HEK293T (cell line): ENCODE data around the gene BAG3.
A peak's percentile ranks its signal among the peaks of the same experiment; 100 is the strongest.

Experiments used
- CTCF ChIA-PET: fragments of 350-600 bp; formaldehyde crosslinking; extraction: SDS; loops from one replicate; lab custom pipeline; 2021; ENCODE audit warnings: antibody characterized with exemption, inconsistent platforms; lab: Yijun Ruan, JAX
- POLR2A ChIA-PET: fragments of 350-600 bp; formaldehyde crosslinking; extraction: SDS; loops from one replicate; lab custom pipeline; 2020; ENCODE audit warnings: antibody characterized with exemption, inconsistent platforms; lab: Yijun Ruan, JAX
- DNase-seq: peaks from one replicate; pipeline ENCODE4 v3.0.0; 2012; ENCODE audit warnings: mixed read lengths; ENCODE audit errors: extremely low spot score
- ARNT ChIP-seq: fragments of 450-650 bp; IDR thresholded peaks from 2 replicates; pipeline ENCODE4 v1.6.1; 2017; ENCODE audit warnings: mild to moderate bottlenecking
- BHLHE40 ChIP-seq: fragments of 450-650 bp; IDR thresholded peaks from 2 replicates; pipeline ENCODE4 v1.6.1; 2016; ENCODE audit warnings: mild to moderate bottlenecking, moderate library complexity, borderline replicate concordance
- CTBP1 ChIP-seq: fragments of 450-650 bp; IDR thresholded peaks from 2 replicates; pipeline ENCODE4 v1.6.1; 2016; ENCODE audit warnings: borderline replicate concordance
- ELF4 ChIP-seq: fragments of 450-650 bp; IDR thresholded peaks from 2 replicates; pipeline ENCODE4 v1.6.1; 2017; ENCODE audit warnings: antibody characterized with exemption
- FOXA1 ChIP-seq: fragments of 450-650 bp; IDR thresholded peaks from 2 replicates; pipeline ENCODE4 v1.6.1; 2016; ENCODE audit warnings: mild to moderate bottlenecking
- FOXK2 ChIP-seq: fragments of 450-650 bp; IDR thresholded peaks from 2 replicates; pipeline ENCODE4 v1.6.1; 2016; ENCODE audit warnings: mild to moderate bottlenecking
- FOXM1 ChIP-seq: fragments of 450-650 bp; IDR thresholded peaks from 2 replicates; pipeline ENCODE4 v1.6.1; 2017; ENCODE audit warnings: mild to moderate bottlenecking, borderline replicate concordance
- HDGF ChIP-seq: fragments of 450-650 bp; IDR thresholded peaks from 2 replicates; pipeline ENCODE4 v1.6.1; 2017; ENCODE audit warnings: antibody characterized with exemption, borderline replicate concordance
- L3MBTL2 ChIP-seq: fragments of 450-650 bp; conservative IDR thresholded peaks from 2 replicates; pipeline ENCODE4 v1.6.1; 2016; ENCODE audit warnings: mild to moderate bottlenecking
- LEF1 ChIP-seq: fragments of 450-650 bp; IDR thresholded peaks from 2 replicates; pipeline ENCODE4 v1.6.1; 2017; ENCODE audit warnings: mild to moderate bottlenecking, borderline replicate concordance
- NFRKB ChIP-seq: fragments of 450-650 bp; IDR thresholded peaks from 2 replicates; pipeline ENCODE4 v1.6.1; 2016; ENCODE audit warnings: mild to moderate bottlenecking, moderate library complexity
- PKNOX1 ChIP-seq: fragments of 450-650 bp; IDR thresholded peaks from 2 replicates; pipeline ENCODE4 v1.6.1; 2016
- SP1 ChIP-seq: fragments of 450-650 bp; IDR thresholded peaks from 2 replicates; pipeline ENCODE4 v1.6.1; 2017
- SUZ12 ChIP-seq: fragments of 450-650 bp; IDR thresholded peaks from 2 replicates; pipeline ENCODE4 v1.6.1; 2016; ENCODE audit warnings: mild to moderate bottlenecking
- TARDBP ChIP-seq: fragments of 450-650 bp; IDR thresholded peaks from 2 replicates; pipeline ENCODE4 v1.6.1; 2016
- ZNF384 ChIP-seq: fragments of 450-650 bp; IDR thresholded peaks from 2 replicates; pipeline ENCODE4 v1.6.1; 2016

Gene BAG3

GRCh38 chr10:119667562-119668328, 16.6 kb downstream of the BAG3 start:
- ChIA-PET CTCF (no interaction called here), POLR2A (interaction anchor here (1.1 to 1.7 kb wide), 2 partner anchors 17 to 71 kb away, joined by 4 to 7 read pairs; partner anchors contain the start of genes BAG3 and TIAL1)
- TF ChIP-seq BHLHE40 (no peak), LEF1 (no peak), CTBP1 (no peak), FOXK2 (no peak), HDGF (no peak), SUZ12 (no peak), SP1 (no peak), ELF4 (no peak), FOXA1 (no peak), NFRKB (no peak), ZNF384 (no peak), FOXM1 (no peak), PKNOX1 (no peak), TARDBP (no peak), ARNT (no peak), L3MBTL2 (no peak)
- peak; percentile 53 for DNase-seq

GRCh38 chr10:119668461-119668860, 17.3 kb downstream of the BAG3 start:
- no peak for DNase-seq
- ChIA-PET CTCF (no interaction called here), POLR2A (interaction anchor here (1.1 to 1.7 kb wide), 2 partner anchors 17 to 71 kb away, joined by 4 to 7 read pairs; partner anchors contain the start of genes BAG3 and TIAL1)
- no peak for TF ChIP-seq L3MBTL2
- TF ChIP-seq ELF4: no peak
- no peak for TF ChIP-seq LEF1
- TF ChIP-seq FOXK2: no peak
- TF ChIP-seq SUZ12: no peak
- TF ChIP-seq TARDBP: no peak
- TF ChIP-seq CTBP1: no peak
- no peak for TF ChIP-seq PKNOX1
- no peak for TF ChIP-seq NFRKB
- TF ChIP-seq SP1: no peak

GRCh38 chr10:119669331-119669730, 18.2 kb downstream of the BAG3 start:
- CTCF ChIA-PET: no interaction called here
- no peak for TF ChIP-seq TARDBP
- TF ChIP-seq LEF1: no peak
- TF ChIP-seq CTBP1: no peak
- no peak for TF ChIP-seq ARNT
- no peak for TF ChIP-seq SUZ12
- TF ChIP-seq L3MBTL2: no peak
- no peak for TF ChIP-seq FOXA1
- TF ChIP-seq FOXM1: no peak
- no peak for TF ChIP-seq FOXK2
- TF ChIP-seq PKNOX1: no peak
- no peak for TF ChIP-seq NFRKB
- TF ChIP-seq ZNF384: no peak
- TF ChIP-seq ELF4: no peak
- TF ChIP-seq HDGF: no peak
- TF ChIP-seq BHLHE40: no peak
- no peak for TF ChIP-seq SP1
- DNase-seq: no peak
- POLR2A ChIA-PET: no interaction called here

- TF ChIP-seq SUZ12: no peak
- TF ChIP-seq L3MBTL2: no peak
- no peak for TF ChIP-seq SP1
- TF ChIP-seq ZNF384: no peak
- no peak for TF ChIP-seq FOXK2
- no peak for TF ChIP-seq ELF4
- no peak for TF ChIP-seq NFRKB
- TF ChIP-seq LEF1: no peak
- no peak for TF ChIP-seq FOXM1
- no peak for TF ChIP-seq HDGF
- no peak for TF ChIP-seq TARDBP
- TF ChIP-seq CTBP1: no peak
- CTCF ChIA-PET: interaction anchor here (0.7 kb wide), 1 partner anchor 17 kb away, joined by 3 read pairs; no protein-coding TSS in a partner anchor
- no peak for DNase-seq
- POLR2A ChIA-PET: interaction anchor here (0.7 kb wide), 1 partner anchor 19 kb away, joined by 3 read pairs; the partner anchor contains the start of gene BAG3
Observed at GRCh38 chr10:119669975-119670640, 18.9 kb downstream of the BAG3 start.

- DNase-seq: no peak
- POLR2A ChIA-PET: interaction anchor here (0.7 kb wide), 1 partner anchor 20 kb away, joined by 3 read pairs; the partner anchor contains the start of gene BAG3
- CTCF ChIA-PET: interaction anchor here (0.7 kb wide), 1 partner anchor 16 kb away, joined by 3 read pairs; no protein-coding TSS in a partner anchor
- no peak for TF ChIP-seq L3MBTL2
- no peak for TF ChIP-seq FOXA1
- TF ChIP-seq FOXK2: no peak
- TF ChIP-seq PKNOX1: no peak
- TF ChIP-seq HDGF: no peak
- no peak for TF ChIP-seq FOXM1
- TF ChIP-seq ZNF384: no peak
- no peak for TF ChIP-seq NFRKB
- TF ChIP-seq ARNT: no peak
- no peak for TF ChIP-seq CTBP1
Observed at GRCh38 chr10:119670717-119671116, 19.5 kb downstream of the BAG3 start.
